Spleen (tissue), 11 donors: Measurements from ENCODE around the gene NCAN. TPM values are rescaled to one million over a fixed set of nuclear protein-coding genes. Genes with fewer than 3 reads are reported as not detected.

Experiments used
- DNase-seq: peaks from one replicate; pipeline ENCODE4 v3.0.0-alpha.2; 2020
- H3K27ac ChIP-seq, 8 donors: fragments of 200-600 bp; sonication (generic) in 7 of 8; 1 replicate in 4 of 8; 2 replicates in 4 of 8; pipeline versions ENCODE4 v1.5.0 to v1.8.0; 2016 to 2021; ENCODE audit warnings: inconsistent platforms in 4 of 8, mild to moderate bottlenecking in 4 of 8, moderate library complexity in 1 of 8
- H3K27me3 ChIP-seq, 7 donors: fragments of 200-600 bp; sonication (generic) in 6 of 7; replicated peaks in 1 of 7; 1 replicate in 4 of 7; 2 replicates in 3 of 7; pipeline versions ENCODE4 v1.5.0 to v1.8.0; 2016 to 2021; ENCODE audit warnings: inconsistent platforms in 3 of 7, mild to moderate bottlenecking in 1 of 7
- H3K36me3 ChIP-seq, 6 donors: fragments of 200-600 bp; sonication (generic) in 5 of 6; 1 replicate in 4 of 6; 2 replicates in 2 of 6; pipeline versions ENCODE4 v1.5.0 to v1.8.0; 2016 to 2021; ENCODE audit warnings: inconsistent platforms in 2 of 6
- H3K4me1 ChIP-seq, 6 donors: fragments of 200-600 bp; sonication (generic) in 5 of 6; 1 replicate in 3 of 6; 2 replicates in 3 of 6; pipeline versions ENCODE4 v1.5.0 to v1.8.0; 2016 to 2021; ENCODE audit warnings: inconsistent platforms in 3 of 6
- H3K4me3 ChIP-seq, 8 donors: fragments of 200-600 bp; sonication (generic) in 7 of 8; 1 replicate in 4 of 8; 2 replicates in 4 of 8; pipeline versions ENCODE4 v1.5.0 to v1.8.0; 2016 to 2021; ENCODE audit warnings: inconsistent platforms in 4 of 8, mild to moderate bottlenecking in 4 of 8, moderate library complexity in 2 of 8
- H3K9me3 ChIP-seq, 8 donors: fragments of 200-600 bp; sonication (generic) in 7 of 8; 1 replicate in 4 of 8; 2 replicates in 4 of 8; pipeline versions ENCODE4 v1.5.0 to v1.8.0; 2016 to 2021; ENCODE audit warnings: inconsistent platforms in 4 of 8
- POLR2A ChIP-seq, 3 donors: fragments of 450-650 bp; IDR thresholded peaks; one replicate each; pipeline ENCODE4 v1.5.1; 2017; ENCODE audit warnings: antibody characterized with exemption in 3 of 3, mild to moderate bottlenecking in 1 of 3
- POLR2AphosphoS5 ChIP-seq, 3 donors: sonication (generic); formaldehyde crosslinking; IDR thresholded peaks; one replicate each; pipeline ENCODE4 v1.5.1; 2017; ENCODE audit warnings: antibody characterized with exemption in 3 of 3
- WGBS, 5 donors: extraction: QIAGEN DNeasy Blood & Tissue Kit in 3 of 5; methylation state at CpG; one replicate each; pipeline versions ENCODE4 v1.1.5 to v1.1.7; 2013 to 2018; 5-methylcytosine and 5-hydroxymethylcytosine counted together
- intact Hi-C: fragments of 100-400 bp; cut with DNase I; formaldehyde crosslinking; loops from one replicate; pipeline ENCODE4 v1.15.0; 2023; ENCODE audit warnings: low total_unique reads
- polyA plus RNA-seq, 3 donors: library from polyadenylated mRNA; stranded (reverse); fragments of 200-250 nt; gene quantifications; one replicate each; pipeline ENCODE4 v1.2.1, GENCODE V29; 2013
- total RNA-seq, 7 donors: library from RNA; depleted of rRNA in 3 of 7; stranded (reverse); fragments of >200 nt in 3 of 7; fragmentation: NEBNext Ultra II Directional in 4 of 7; extraction: Animal tissue kit (Norgen Biotek cat#: 25700) in 4 of 7; gene quantifications; one replicate each; pipeline versions ENCODE4 v1.1.0 to v1.2.1, GENCODE V29; 2016 to 2021
- TF ChIP-seq, protein P1 (sequence below), 11 experiments: fragments of 200-600 bp in 7 of 11; fragments of 450-650 bp in 4 of 11; sonication (generic) in 4 of 11; IDR thresholded peaks in 8 of 11; conservative IDR thresholded peaks in 3 of 11; 1 replicate in 7 of 11; 2 replicates in 4 of 11; pipeline versions ENCODE4 v1.4.0 to v1.8.0; 2016 to 2021; ENCODE audit warnings: antibody characterized with exemption in 11 of 11, inconsistent platforms in 4 of 11, mild to moderate bottlenecking in 1 of 11
- donor health status: healthy with polysubstance abuse.
- donor health status: DM: no; HTN: no; CAD: no; lungs with moderate emphysema.
- donor health status: DM: no; HTN: no; CAD: no.
- donor health status: Bipolar disorder and iron deficiency.
- donor health status: healthy.
- donor health status: DM: no; HTN: no; CAD: no.
- donor health status: DM: yes; HTN: yes; CAD: no.

Gene NCAN
- total and polyA plus RNA-seq, 10 donors: 0.17 TPM; not detected in 9

GRCh38 chr19:19204181-19204580, 7.6 kb upstream of the NCAN start:
- 66 to 75% (median 73%) methylated on average over 13 of the region's 13 CpGs for WGBS, 5 donors
- Histone ChIP-seq H3K9me3 (no peaks in the 10 kb centered on the region), H3K27me3 (peaks cover 0 to 15% (median 0%) of the 10 kb centered on the region in 7 donors), H3K4me1 (peaks cover 7 to 41% (median 19%) of the 10 kb centered on the region in 6 donors), H3K4me3 (peak overlapping the region in 2 of 8 donors; percentile 70 to 91), H3K27ac (no peak overlapping the region), H3K36me3 (peaks cover 0 to 30% (median 18%) of the 10 kb centered on the region in 6 donors)
- no peak for TF ChIP-seq POLR2A (IDR thresholded peaks at IDR 0.05)
- TF ChIP-seq, protein P1, sequence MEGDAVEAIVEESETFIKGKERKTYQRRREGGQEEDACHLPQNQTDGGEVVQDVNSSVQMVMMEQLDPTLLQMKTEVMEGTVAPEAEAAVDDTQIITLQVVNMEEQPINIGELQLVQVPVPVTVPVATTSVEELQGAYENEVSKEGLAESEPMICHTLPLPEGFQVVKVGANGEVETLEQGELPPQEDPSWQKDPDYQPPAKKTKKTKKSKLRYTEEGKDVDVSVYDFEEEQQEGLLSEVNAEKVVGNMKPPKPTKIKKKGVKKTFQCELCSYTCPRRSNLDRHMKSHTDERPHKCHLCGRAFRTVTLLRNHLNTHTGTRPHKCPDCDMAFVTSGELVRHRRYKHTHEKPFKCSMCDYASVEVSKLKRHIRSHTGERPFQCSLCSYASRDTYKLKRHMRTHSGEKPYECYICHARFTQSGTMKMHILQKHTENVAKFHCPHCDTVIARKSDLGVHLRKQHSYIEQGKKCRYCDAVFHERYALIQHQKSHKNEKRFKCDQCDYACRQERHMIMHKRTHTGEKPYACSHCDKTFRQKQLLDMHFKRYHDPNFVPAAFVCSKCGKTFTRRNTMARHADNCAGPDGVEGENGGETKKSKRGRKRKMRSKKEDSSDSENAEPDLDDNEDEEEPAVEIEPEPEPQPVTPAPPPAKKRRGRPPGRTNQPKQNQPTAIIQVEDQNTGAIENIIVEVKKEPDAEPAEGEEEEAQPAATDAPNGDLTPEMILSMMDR (IDR thresholded peaks at IDR 0.05 in 8 of 11, conservative IDR thresholded peaks at IDR 0.05 in 3 of 11): no peak
- intact Hi-C loops: no loop called here
- DNase-seq: no peak

- Histone ChIP-seq H3K36me3 (peaks cover 0 to 16% (median 11%) of the 10 kb centered on the region in 6 donors), H3K4me1 (peaks cover 7 to 41% (median 19%) of the 10 kb centered on the region in 6 donors), H3K4me3 (no peak overlapping the region), H3K27ac (no peak overlapping the region), H3K9me3 (no peaks in the 10 kb centered on the region), H3K27me3 (peaks cover 0 to 30% (median 5%) of the 10 kb centered on the region in 7 donors)
- intact Hi-C loops: no loop called here
- 51 to 73% (median 52%) methylated on average over 9 to 14 of the region's 14 CpGs for WGBS, 5 donors
- TF ChIP-seq POLR2A (IDR thresholded peaks at IDR 0.05): no peak
- TF ChIP-seq POLR2AphosphoS5 (IDR thresholded peaks at IDR 0.05): no peak
- TF ChIP-seq, protein P1 (IDR thresholded peaks at IDR 0.05 in 8 of 11, conservative IDR thresholded peaks at IDR 0.05 in 3 of 11): no peak
- DNase-seq: no peak
Observed at GRCh38 chr19:19205416-19206410, 6.0 kb upstream of the NCAN start.

GRCh38 chr19:19206938-19207337, 4.8 kb upstream of the NCAN start:
- Histone ChIP-seq H3K27ac (no peak overlapping the region), H3K27me3 (peaks cover 0 to 43% (median 15%) of the 10 kb centered on the region in 7 donors), H3K36me3 (peaks cover 0 to 4% (median 3%) of the 10 kb centered on the region in 6 donors), H3K4me3 (no peak overlapping the region), H3K4me1 (peaks cover 7 to 30% (median 14%) of the 10 kb centered on the region in 6 donors), H3K9me3 (no peaks in the 10 kb centered on the region)
- WGBS, 5 donors: 55 to 68% (median 63%) methylated on average over 5 of the region's 5 CpGs
- intact Hi-C loops: no loop called here
- no peak for DNase-seq
- TF ChIP-seq, protein P1 (IDR thresholded peaks at IDR 0.05 in 8 of 11, conservative IDR thresholded peaks at IDR 0.05 in 3 of 11): no peak
- TF ChIP-seq POLR2AphosphoS5 (IDR thresholded peaks at IDR 0.05) (no peak), POLR2A (IDR thresholded peaks at IDR 0.05) (no peak)
